Activated CD8-positive, alpha-beta memory T cell treated with anti-CD3 and anti-CD28 coated beads, Interleukin-2, amount 50 U/mL, for 48 hours (primary cell): ENCODE measurements around the gene TSKS.

ENCODE experiments used
- DNase-seq: peaks from one replicate; pipeline ENCODE4 v3.0.0-alpha.2; 2020

Gene TSKS

DNA sequence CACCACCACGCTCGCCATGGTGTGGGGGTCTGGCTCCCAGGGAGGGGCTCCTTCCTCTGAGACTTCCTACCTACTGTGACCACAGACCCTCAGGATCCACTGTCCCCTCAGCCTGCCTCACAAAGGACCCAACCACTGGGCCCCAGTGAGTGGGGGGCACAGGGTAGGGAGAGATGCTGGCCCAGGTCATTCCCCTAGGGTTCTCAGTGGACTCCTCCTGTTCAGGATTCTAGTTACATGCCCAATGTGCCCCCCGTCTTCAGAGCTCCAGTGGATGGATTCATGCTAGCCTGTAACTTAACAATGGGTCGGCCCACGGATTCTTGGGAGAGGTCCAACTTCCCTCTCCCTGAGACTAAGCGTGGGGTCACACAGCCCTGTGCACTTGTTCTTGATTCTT, at the start of gene TSKS:
Gene TSKS, minus strand, starts transcription at position 77 of the 400 bp plus-strand sequence. Its CDS starts 59 bp downstream, at position 18.
- no peak for DNase-seq

GRCh38 chr19:49812452-49812996, 49.4 kb upstream of the TSKS start:
- DNase-seq: no peak

DNA sequence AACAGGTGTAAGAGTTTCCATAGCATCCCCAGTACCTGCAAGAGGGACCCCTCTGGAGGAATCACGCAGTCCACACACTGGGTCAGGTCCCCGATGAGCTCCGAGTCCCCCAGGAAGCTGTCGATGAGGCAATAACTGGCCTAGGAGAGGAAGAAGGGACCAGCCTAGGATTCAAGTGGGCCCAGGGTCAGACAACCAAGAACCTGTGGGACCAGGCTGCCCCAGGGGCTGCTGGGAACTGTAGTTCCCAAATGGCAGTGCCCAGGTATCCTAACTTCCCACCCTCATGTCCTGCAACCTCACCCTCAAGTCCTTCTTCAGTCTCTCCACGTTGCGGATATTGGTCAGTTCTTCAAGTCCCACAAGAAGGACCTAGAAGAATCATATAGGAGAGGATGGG, 48.2 kb upstream of the TSKS start:
- DNase-seq: no peak

GRCh38 chr19:49809941-49810389, 46.9 kb upstream of the TSKS start:
- no peak for DNase-seq

GRCh38 chr19:49809160-49809940, 46.2 kb upstream of the TSKS start:
- peak; percentile 73 for DNase-seq

- peak; percentile 91 for DNase-seq
Measured at GRCh38 chr19:49808711-49809159, 45.6 kb upstream of the TSKS start.

DNA sequence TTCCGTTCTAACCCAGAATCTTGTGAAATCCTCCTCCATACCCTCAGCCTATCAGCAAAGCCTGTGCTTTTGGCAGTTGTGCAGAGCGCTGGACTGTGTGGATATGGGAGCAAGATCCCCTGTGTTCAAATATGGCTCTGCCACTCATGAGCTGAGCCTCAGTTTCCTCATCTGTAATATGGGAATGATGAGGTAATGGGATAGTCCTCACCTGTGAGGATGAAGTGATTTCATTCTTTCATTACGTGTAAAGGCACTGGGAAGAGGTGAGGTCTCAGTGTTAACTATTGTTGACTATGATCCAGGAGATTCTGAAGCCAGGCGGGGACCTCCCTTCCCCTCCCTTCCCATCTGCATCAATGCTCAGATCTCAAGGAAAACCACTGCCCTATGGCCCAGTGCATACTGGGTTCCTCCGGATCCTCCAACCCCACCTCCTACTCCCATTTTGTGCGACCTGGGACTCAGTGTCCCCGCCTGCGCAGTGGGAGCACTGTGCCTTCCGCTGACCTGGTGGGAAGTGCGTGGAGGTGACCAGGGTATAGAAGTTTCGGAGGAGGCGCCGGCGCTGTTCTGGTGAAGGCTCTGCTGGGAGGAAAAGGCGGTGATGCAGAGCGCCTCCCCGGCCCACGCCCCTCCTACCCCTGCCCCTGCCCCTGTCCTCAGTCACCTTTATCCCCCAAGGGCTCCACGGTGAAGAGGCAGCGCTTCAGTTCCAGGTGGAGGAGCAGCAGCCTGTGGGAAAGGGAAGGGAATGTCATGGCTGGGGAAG, 45.0 kb upstream of the TSKS start:
- no peak for DNase-seq

GRCh38 chr19:49807058-49807903, 44.2 kb upstream of the TSKS start:
- no peak for DNase-seq

- DNase-seq: no peak
Measured at GRCh38 chr19:49806620-49806959, 43.5 kb upstream of the TSKS start.

DNA sequence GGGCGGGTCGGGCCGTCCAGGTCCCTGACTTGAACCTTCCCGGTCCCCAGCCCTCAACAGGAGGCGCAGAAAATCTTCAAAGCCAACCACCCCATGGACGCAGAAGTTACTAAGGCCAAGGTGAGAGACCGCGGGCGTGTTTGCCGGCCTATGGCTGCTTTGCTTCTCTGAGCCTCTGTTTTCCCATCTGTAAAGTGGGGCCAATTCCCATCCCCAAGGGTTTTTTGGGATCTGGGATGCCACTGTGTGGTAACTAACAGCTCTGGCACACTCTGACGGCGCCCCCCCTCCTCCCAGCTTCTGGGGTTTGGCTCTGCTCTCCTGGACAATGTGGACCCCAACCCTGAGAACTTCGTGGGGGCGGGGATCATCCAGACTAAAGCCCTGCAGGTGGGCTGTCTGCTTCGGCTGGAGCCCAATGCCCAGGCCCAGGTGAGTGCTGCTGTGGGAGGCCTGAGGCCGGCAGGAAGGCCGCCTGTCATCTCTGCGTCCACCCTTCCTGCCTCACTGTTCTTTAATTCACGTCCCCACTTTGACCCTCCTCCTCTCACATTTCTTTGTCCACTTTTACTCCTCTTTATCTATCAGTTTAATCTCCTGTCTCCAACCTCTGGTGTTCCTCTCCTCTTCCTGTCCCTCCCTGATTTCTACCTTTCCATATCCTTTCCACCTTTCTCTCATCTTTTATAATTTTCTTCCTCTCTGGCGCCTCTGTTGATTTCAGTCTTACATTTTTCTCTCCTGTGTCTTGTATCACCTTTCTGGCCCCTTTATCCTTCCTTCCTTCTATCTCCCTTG, 42.9 kb upstream of the TSKS start:
- no peak for DNase-seq

- no peak for DNase-seq
Measured at GRCh38 chr19:49803529-49803856, 40.4 kb upstream of the TSKS start.

- DNase-seq: no peak
Measured at GRCh38 chr19:49802836-49803528, 39.9 kb upstream of the TSKS start.

- DNase-seq: no peak
Measured at GRCh38 chr19:49801966-49802661, 39.0 kb upstream of the TSKS start.

GRCh38 chr19:49801401-49801888, 38.3 kb upstream of the TSKS start:
- no peak for DNase-seq

GRCh38 chr19:49800771-49801170, 37.7 kb upstream of the TSKS start:
- no peak for DNase-seq

DNA sequence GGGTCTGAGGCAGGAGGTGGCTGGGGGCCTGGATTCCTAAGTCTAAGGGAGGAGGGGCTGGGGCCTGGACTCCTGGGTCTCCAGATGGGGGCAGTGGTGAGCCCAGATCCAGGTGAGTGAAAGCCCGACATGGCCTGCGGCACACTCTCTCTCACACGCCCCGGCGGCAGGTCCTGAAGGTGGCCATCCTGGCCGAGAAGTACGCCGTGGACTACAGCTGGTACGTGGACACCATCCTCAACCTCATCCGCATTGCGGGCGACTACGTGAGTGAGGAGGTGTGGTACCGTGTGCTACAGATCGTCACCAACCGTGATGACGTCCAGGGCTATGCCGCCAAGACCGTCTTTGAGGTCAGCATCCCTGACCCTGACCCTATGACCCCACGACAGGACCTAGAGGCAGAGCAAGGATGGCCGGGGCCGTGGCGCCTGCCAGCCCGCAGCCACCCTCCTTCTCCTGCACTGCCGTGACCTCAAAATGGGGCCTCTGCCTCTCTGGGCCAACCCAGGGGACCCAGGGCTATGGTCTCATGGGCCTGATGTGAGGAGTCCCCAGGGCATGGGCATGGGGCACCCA, 36.8 kb upstream of the TSKS start:
- DNase-seq: no peak

DNA sequence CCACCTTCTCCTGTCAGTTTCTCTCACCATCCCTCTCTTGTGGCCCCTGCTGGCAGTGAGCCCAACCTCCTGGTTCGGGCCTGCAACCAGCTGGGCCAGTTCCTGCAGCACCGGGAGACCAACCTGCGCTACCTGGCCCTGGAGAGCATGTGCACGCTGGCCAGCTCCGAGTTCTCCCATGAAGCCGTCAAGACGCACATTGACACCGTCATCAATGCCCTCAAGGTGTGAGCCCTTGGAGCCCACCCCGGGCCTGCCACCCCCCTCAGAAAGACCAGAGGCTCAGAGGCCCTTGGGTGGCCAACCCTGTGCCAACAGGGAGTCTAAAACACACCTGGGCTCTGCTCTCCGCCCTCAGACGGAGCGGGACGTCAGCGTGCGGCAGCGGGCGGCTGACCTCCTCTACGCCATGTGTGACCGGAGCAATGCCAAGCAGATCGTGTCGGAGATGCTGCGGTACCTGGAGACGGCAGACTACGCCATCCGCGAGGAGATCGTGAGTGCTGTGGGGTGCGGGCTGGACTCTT, 36.2 kb upstream of the TSKS start:
- DNase-seq: no peak

DNA sequence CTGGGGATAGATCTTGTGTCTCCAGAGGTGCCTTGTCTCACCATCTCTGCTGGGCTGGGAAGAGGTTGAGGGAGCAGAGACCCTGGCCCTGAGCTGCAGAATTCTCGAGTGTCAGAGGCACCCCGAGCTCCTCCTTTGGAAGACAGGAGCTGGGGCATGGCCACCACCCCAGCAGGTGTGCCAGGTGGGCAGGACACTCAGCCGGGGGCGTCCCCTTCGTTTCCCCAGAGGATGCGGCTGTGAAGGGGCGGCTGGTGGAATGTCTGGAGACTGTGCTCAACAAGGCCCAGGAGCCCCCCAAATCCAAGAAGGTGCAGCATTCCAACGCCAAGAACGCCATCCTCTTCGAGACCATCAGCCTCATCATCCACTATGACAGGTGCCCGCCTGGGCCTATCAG, 35.5 kb upstream of the TSKS start:
- DNase-seq: no peak

DNA sequence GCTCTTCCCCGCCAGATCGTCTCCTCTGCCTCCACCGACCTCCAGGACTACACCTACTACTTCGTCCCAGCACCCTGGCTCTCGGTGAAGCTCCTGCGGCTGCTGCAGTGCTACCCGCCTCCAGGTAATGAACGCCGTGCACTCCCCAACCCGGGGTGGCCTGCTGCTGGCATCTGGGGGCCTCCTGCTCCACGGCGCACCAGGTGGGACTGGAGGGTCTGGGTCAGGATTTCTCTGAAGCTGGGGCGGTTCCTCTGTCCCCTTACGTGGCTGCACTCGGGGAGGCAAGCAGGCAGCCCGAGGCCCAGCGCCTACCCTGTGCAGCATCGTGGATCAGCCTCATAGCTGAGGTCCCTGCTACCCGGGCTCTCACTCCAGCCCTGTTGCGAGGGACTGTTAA, 32.5 kb upstream of the TSKS start:
- DNase-seq: no peak

- DNase-seq: no peak
Measured at GRCh38 chr19:49793561-49793840, 30.4 kb upstream of the TSKS start.
